Nucleus accumbens (tissue), 56 donors: ENCODE measurements around the gene PKN2.
"Not testable (repeated sequence)": the region's sequence is repeated elsewhere in the genome, so short reads cannot be mapped to it uniquely, and the experiment has no call there.

Source experiments
- DNase-seq, 56 donors: peaks; one replicate each; lab custom pipeline; 2025; lab: John Stamatoyannopoulos, UW

PKN2 gene

GRCh38 chr1:88673446-88673845 is 10.6 kb upstream of the PKN2 start:
- no peak for DNase-seq

GRCh38 chr1:88678405-88678804 is 5.7 kb upstream of the PKN2 start:
- no peak for DNase-seq

GRCh38 chr1:88680471-88680870 is 3.6 kb upstream of the PKN2 start:
- no peak for DNase-seq

- no peak for DNase-seq
These were observed 3.0 kb upstream of the PKN2 start for GRCh38 chr1:88680911-88681622.

- DNase-seq: peak in 49 of 56 donors; percentile 8 to 79 (median 49)
These were observed 597 bp downstream of the PKN2 start for GRCh38 chr1:88684482-88685258.

- DNase-seq: no peak
These were observed 1.2 kb downstream of the PKN2 start for GRCh38 chr1:88685259-88685620.

- DNase-seq: no peak
These were observed 7.5 kb downstream of the PKN2 start for GRCh38 chr1:88691540-88691939.

GRCh38 chr1:88695781-88696180 is 11.7 kb downstream of the PKN2 start:
- DNase-seq: no peak

GRCh38 chr1:88697503-88697902 is 13.4 kb downstream of the PKN2 start:
- no peak for DNase-seq

GRCh38 chr1:88698140-88698539 is 14.1 kb downstream of the PKN2 start:
- DNase-seq: no peak

- no peak for DNase-seq
These were observed 14.7 kb downstream of the PKN2 start for GRCh38 chr1:88698764-88699163.

- no peak for DNase-seq
These were observed 16.4 kb downstream of the PKN2 start for GRCh38 chr1:88700425-88701013.

- no peak for DNase-seq
These were observed 17.2 kb downstream of the PKN2 start for GRCh38 chr1:88701275-88701674.

GRCh38 chr1:88701793-88702192 is 17.7 kb downstream of the PKN2 start:
- DNase-seq: not testable (repeated sequence)

- no peak for DNase-seq
These were observed 23.9 kb downstream of the PKN2 start for GRCh38 chr1:88708011-88708410.

- DNase-seq: not testable (repeated sequence)
These were observed 28.8 kb downstream of the PKN2 start for GRCh38 chr1:88712907-88713306.

GRCh38 chr1:88716571-88716970 is 32.5 kb downstream of the PKN2 start:
- DNase-seq: not testable (repeated sequence)

GRCh38 chr1:88722492-88722891 is 38.4 kb downstream of the PKN2 start:
- DNase-seq: no peak

GRCh38 chr1:88726697-88727096 is 42.6 kb downstream of the PKN2 start:
- DNase-seq: no peak

- DNase-seq: no peak
These were observed 43.1 kb downstream of the PKN2 start for GRCh38 chr1:88727205-88727604.

- DNase-seq: no peak
These were observed 45.2 kb downstream of the PKN2 start for GRCh38 chr1:88729297-88729696.
